Gastrocnemius medialis (tissue), 4 donors: ENCODE data around the gene CCDC88A.

Source experiments
- CTCF ChIP-seq, 5 experiments: fragments of 450-650 bp in 3 of 5; fragments of 200-600 bp in 2 of 5; sonication (generic) in 2 of 5; IDR thresholded peaks in 4 of 5; conservative IDR thresholded peaks in 1 of 5; 1 replicate in 4 of 5; 2 replicates in 1 of 5; pipeline ENCODE4 v1.5.1; 2016 to 2019; ENCODE audit warnings: antibody characterized with exemption in 5 of 5, mild to moderate bottlenecking in 3 of 5, moderate library complexity in 3 of 5
- POLR2A ChIP-seq, 2 donors: fragments of 450-650 bp; IDR thresholded peaks; one replicate each; pipeline ENCODE4 v1.6.1; 2017; ENCODE audit warnings: antibody characterized with exemption in 2 of 2, mild to moderate bottlenecking in 2 of 2, moderate library complexity in 2 of 2

DNA sequence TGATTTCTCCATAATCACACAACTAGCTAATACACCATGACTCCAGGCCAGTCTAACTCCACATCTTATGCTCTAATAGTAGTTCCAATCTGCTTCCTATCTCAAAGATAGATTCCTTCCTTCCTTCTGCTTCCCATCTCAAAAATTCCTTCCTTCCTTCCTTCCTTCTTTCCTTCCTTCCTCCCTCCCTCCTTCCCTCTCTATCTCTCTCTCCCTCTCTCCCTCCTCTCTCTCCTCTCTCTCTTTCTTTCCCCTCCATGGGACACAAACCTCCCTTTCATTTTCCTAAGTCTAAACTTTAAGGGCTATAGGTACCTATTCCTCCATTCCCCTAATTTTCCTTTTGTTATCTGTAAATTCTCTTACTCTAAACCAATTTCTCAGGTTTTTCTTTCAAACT lies 62.5 kb downstream of the CCDC88A start:
- TF ChIP-seq CTCF (IDR thresholded peaks at IDR 0.05 in 4 of 5, conservative IDR thresholded peaks at IDR 0.05 in 1 of 5) (no peak), POLR2A (IDR thresholded peaks at IDR 0.05) (no peak)
